H9 (cell line): ENCODE measurements around the gene PITPNM1. TPM values are rescaled to one million over a fixed set of nuclear protein-coding genes. Genes with fewer than 3 reads are reported as not detected.

ENCODE experiments used
- DNase-seq: peaks from one replicate; pipeline ENCODE4 v3.0.0-alpha.2; 2017
- H2AFZ ChIP-seq: one replicate; pipeline ENCODE4 v1.6.1; 2013; ENCODE audit warnings: mild to moderate bottlenecking, low read length, control low read depth, moderate library complexity
- H2AK5ac ChIP-seq: 2 replicates; pipeline ENCODE4 v1.6.1; 2013; ENCODE audit warnings: low read length, control low read depth, mixed read lengths; ENCODE audit not compliant: insufficient read length
- H2BK120ac ChIP-seq: one replicate; pipeline ENCODE4 v1.6.1; 2013; ENCODE audit warnings: low read depth, mild to moderate bottlenecking, low read length, control low read depth, inconsistent platforms; ENCODE audit not compliant: poor library complexity, severe bottlenecking
- H2BK12ac ChIP-seq: 2 replicates; pipeline ENCODE4 v1.6.1; 2013; ENCODE audit warnings: low read length, control low read depth, mixed read lengths, low read depth; ENCODE audit not compliant: insufficient read length
- H2BK15ac ChIP-seq: 2 replicates; pipeline ENCODE4 v1.6.1; 2013; ENCODE audit warnings: low read depth, low read length, control low read depth
- H2BK20ac ChIP-seq: one replicate; pipeline ENCODE4 v1.6.1; 2013; ENCODE audit warnings: low read depth, mild to moderate bottlenecking, low read length, control low read depth, inconsistent platforms; ENCODE audit not compliant: poor library complexity, severe bottlenecking
- H2BK5ac ChIP-seq: 2 replicates; pipeline ENCODE4 v1.6.1; 2013; ENCODE audit warnings: low read length, control low read depth, mixed read lengths; ENCODE audit not compliant: insufficient read length
- H3K14ac ChIP-seq: 2 replicates; pipeline ENCODE4 v1.6.1; 2013; ENCODE audit warnings: low read length, control low read depth; ENCODE audit not compliant: insufficient read depth
- H3K18ac ChIP-seq: 2 replicates; pipeline ENCODE4 v1.6.1; 2013; ENCODE audit warnings: low read depth, mild to moderate bottlenecking, mixed read lengths, low read length, control low read depth; ENCODE audit not compliant: insufficient read length
- H3K23ac ChIP-seq: 2 replicates; pipeline ENCODE4 v1.6.1; 2013; ENCODE audit warnings: low read length, control low read depth, mixed read lengths, low read depth; ENCODE audit not compliant: insufficient read length
- H3K23me2 ChIP-seq: 2 replicates; pipeline ENCODE4 v1.6.1; 2013; ENCODE audit warnings: low read depth, mild to moderate bottlenecking, mixed read lengths, low read length, control low read depth; ENCODE audit not compliant: insufficient read length, poor library complexity, severe bottlenecking
- H3K27ac ChIP-seq: 2 replicates; pipeline ENCODE4 v1.5.1; 2013; ENCODE audit warnings: low read length, control low read depth, mixed read lengths, low read depth; ENCODE audit not compliant: insufficient read length
- H3K27me3 ChIP-seq: 2 replicates; pipeline ENCODE4 v1.6.1; 2013; ENCODE audit warnings: low read length, control low read depth, inconsistent platforms; ENCODE audit not compliant: insufficient read depth
- H3K4ac ChIP-seq: 2 replicates; pipeline ENCODE4 v1.6.1; 2013; ENCODE audit warnings: low read depth, mild to moderate bottlenecking, control low read depth, inconsistent platforms, low read length, moderate library complexity
- H3K4me1 ChIP-seq: 2 replicates; pipeline ENCODE4 v1.6.1; 2013; ENCODE audit warnings: low read length, control low read depth, inconsistent platforms; ENCODE audit not compliant: insufficient read depth
- H3K4me2 ChIP-seq: 2 replicates; pipeline ENCODE4 v1.6.1; 2013; ENCODE audit warnings: low read length, control low read depth, mixed read lengths; ENCODE audit not compliant: insufficient read length, insufficient read depth
- H3K56ac ChIP-seq: 2 replicates; pipeline ENCODE4 v1.6.1; 2013; ENCODE audit warnings: low read depth, mild to moderate bottlenecking, mixed read lengths, low read length, control low read depth; ENCODE audit not compliant: insufficient read length
- H3K79me1 ChIP-seq: 2 replicates; pipeline ENCODE4 v1.6.1; 2013; ENCODE audit warnings: low read depth, mild to moderate bottlenecking, moderate library complexity, low read length, control low read depth, inconsistent platforms; ENCODE audit not compliant: insufficient read depth, poor library complexity, severe bottlenecking
- H3K79me2 ChIP-seq: 2 replicates; pipeline ENCODE4 v1.6.1; 2013; ENCODE audit warnings: low read length, control low read depth, inconsistent platforms; ENCODE audit not compliant: insufficient read depth
- H3K9ac ChIP-seq: 2 replicates; pipeline ENCODE4 v1.6.1; 2013; ENCODE audit warnings: low read length, control low read depth, mixed read lengths; ENCODE audit not compliant: insufficient read length; ENCODE audit errors: extremely low read depth
- H3K9me3 ChIP-seq: one replicate; pipeline ENCODE4 v1.6.1; 2013; ENCODE audit warnings: low read depth, low read length, inconsistent platforms; ENCODE audit not compliant: control insufficient read depth
- H3T11ph ChIP-seq: one replicate; pipeline ENCODE4 v1.6.1; 2013; ENCODE audit warnings: mild to moderate bottlenecking, low read length, control low read depth, inconsistent platforms
- H4K20me1 ChIP-seq: one replicate; pipeline ENCODE4 v1.6.1; 2013; ENCODE audit not compliant: control insufficient read depth, insufficient read length, insufficient read depth
- H4K5ac ChIP-seq: 2 replicates; pipeline ENCODE4 v1.6.1; 2013; ENCODE audit warnings: low read depth, mild to moderate bottlenecking, mixed read lengths, low read length, control low read depth; ENCODE audit not compliant: insufficient read length
- H4K8ac ChIP-seq: replicated peaks from 2 replicates; pipeline ENCODE4 v1.6.1; 2013; ENCODE audit warnings: low read length, control low read depth, mixed read lengths, low read depth; ENCODE audit not compliant: insufficient read length
- H4K91ac ChIP-seq: 2 replicates; pipeline ENCODE4 v1.6.1; 2013; ENCODE audit warnings: low read depth, mild to moderate bottlenecking, moderate library complexity, mixed read lengths, low read length, control low read depth; ENCODE audit not compliant: insufficient read length
- H3K27ac Mint-ChIP-seq, 3 experiments: 2 replicates in 2 of 3; 3 replicates in 1 of 3; pipeline ENCODE4 v1.8.0; 2020 to 2021; ENCODE audit warnings: mixed read lengths in 3 of 3, mild to moderate bottlenecking in 1 of 3, moderate library complexity in 1 of 3
- H3K27me3 Mint-ChIP-seq: 2 replicates; pipeline ENCODE4 v1.8.0; 2021; ENCODE audit warnings: low read depth, mild to moderate bottlenecking, moderate library complexity, mixed read lengths
- H3K36me3 Mint-ChIP-seq, 3 experiments: 2 replicates in 2 of 3; 3 replicates in 1 of 3; pipeline ENCODE4 v1.8.0; 2020 to 2021; ENCODE audit warnings: low read depth in 3 of 3, mixed read lengths in 3 of 3; ENCODE audit not compliant: insufficient read depth in 1 of 3
- H3K4me1 Mint-ChIP-seq, 2 experiments: 2 replicates each; pipeline ENCODE4 v1.8.0; 2020; ENCODE audit warnings: mixed read lengths in 2 of 2
- H3K4me3 Mint-ChIP-seq, 2 experiments: 2 replicates in 1 of 2; 3 replicates in 1 of 2; pipeline ENCODE4 v1.8.0; 2020 to 2021; ENCODE audit warnings: mild to moderate bottlenecking in 2 of 2, mixed read lengths in 2 of 2, moderate library complexity in 1 of 2
- H3K9me3 Mint-ChIP-seq, 2 experiments: 2 replicates in 1 of 2; 3 replicates in 1 of 2; pipeline ENCODE4 v1.8.0; 2020; ENCODE audit warnings: mild to moderate bottlenecking in 2 of 2, mixed read lengths in 2 of 2, moderate library complexity in 1 of 2
- whole genome bisulfite sequencing: extraction: QIAGEN DNeasy Blood & Tissue Kit; methylation state at CpG from one replicate; pipeline ENCODE4 v1.1.7; 2013; ENCODE audit warnings: missing lambda C conversion rate, low lambda C conversion rate, mixed read lengths; ENCODE audit not compliant: insufficient read length; ENCODE audit errors: extremely low coverage; 5-methylcytosine and 5-hydroxymethylcytosine counted together
- total RNA-seq: library from RNA; stranded (reverse); gene quantifications from 2 replicates; pipeline ENCODE4 v1.2.1, GENCODE V29; 2021
- TF ChIP-seq, protein P1 (sequence below): fragments of 200-600 bp; sonication (generic); conservative IDR thresholded peaks from 3 replicates; pipeline ENCODE4 v1.8.0; 2021; ENCODE audit warnings: antibody characterized with exemption, mild to moderate bottlenecking

PITPNM1 gene
- total RNA-seq, 1 experiment from 2014 or later, result 43.5 TPM

DNA sequence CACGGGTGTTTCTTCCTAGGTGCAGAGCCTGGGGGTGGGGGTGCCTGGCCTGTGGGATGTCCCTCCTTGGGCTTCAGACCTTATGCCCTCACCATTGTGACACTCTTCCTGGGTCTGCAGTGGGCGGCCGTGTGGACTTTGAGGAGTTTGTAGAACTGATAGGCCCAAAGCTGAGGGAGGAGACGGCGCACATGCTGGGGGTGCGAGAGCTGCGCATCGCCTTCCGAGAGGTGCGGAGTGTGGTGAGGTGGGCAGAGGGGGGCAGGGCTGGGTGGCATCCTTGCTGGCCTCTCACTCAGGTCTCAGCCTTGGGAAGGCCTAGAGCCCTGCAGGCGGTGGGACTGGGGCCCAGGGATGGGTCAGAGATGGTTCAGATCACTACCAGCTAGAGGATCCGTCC is 47.7 kb downstream of the PITPNM1 start:
- no peaks in the 10 kb centered on the region for H3K4me1 ChIP-seq
- H4K20me1 ChIP-seq, result no peaks in the 10 kb centered on the region
- no peak overlapping the region for H3K9ac ChIP-seq
- WGBS, result no CpG with 5 or more reads among the region's 12 CpGs
- H3K27ac ChIP-seq, result no peak overlapping the region
- no peak overlapping the region; the same call in 1 of the 2 replicates for H3K4ac ChIP-seq
- no peak overlapping the region for H2AK5ac ChIP-seq
- no peak overlapping the region for H3K14ac ChIP-seq
- H3T11ph ChIP-seq, result no peak overlapping the region
- H4K8ac ChIP-seq, result no peak overlapping the region
- no peaks in the 10 kb centered on the region for H3K79me1 ChIP-seq
- Mint-ChIP-seq H3K9me3 (no peaks in the 10 kb centered on the region; a peak in 1 of 5 replicates), H3K27ac (no peak overlapping the region; a peak in 1 of 7 replicates), H3K4me1 (no peaks in the 10 kb centered on the region), H3K27me3 (peaks cover 17% of the 10 kb centered on the region), H3K36me3 (no peaks in the 10 kb centered on the region), H3K4me3 (no peak overlapping the region; a peak in 2 of 5 replicates)
- H3K27me3 ChIP-seq, result no peaks in the 10 kb centered on the region
- no peak overlapping the region for H4K5ac ChIP-seq
- H3K23ac ChIP-seq, result no peak overlapping the region
- no peak overlapping the region for H3K18ac ChIP-seq
- H3K9me3 ChIP-seq, result no peaks in the 10 kb centered on the region
- no peak overlapping the region for H2AFZ ChIP-seq
- H2BK5ac ChIP-seq, result no peak overlapping the region
- H3K4me2 ChIP-seq, result no peak overlapping the region
- H3K79me2 ChIP-seq, result no peaks in the 10 kb centered on the region
- H4K91ac ChIP-seq, result no peak overlapping the region
- TF ChIP-seq, protein P1, sequence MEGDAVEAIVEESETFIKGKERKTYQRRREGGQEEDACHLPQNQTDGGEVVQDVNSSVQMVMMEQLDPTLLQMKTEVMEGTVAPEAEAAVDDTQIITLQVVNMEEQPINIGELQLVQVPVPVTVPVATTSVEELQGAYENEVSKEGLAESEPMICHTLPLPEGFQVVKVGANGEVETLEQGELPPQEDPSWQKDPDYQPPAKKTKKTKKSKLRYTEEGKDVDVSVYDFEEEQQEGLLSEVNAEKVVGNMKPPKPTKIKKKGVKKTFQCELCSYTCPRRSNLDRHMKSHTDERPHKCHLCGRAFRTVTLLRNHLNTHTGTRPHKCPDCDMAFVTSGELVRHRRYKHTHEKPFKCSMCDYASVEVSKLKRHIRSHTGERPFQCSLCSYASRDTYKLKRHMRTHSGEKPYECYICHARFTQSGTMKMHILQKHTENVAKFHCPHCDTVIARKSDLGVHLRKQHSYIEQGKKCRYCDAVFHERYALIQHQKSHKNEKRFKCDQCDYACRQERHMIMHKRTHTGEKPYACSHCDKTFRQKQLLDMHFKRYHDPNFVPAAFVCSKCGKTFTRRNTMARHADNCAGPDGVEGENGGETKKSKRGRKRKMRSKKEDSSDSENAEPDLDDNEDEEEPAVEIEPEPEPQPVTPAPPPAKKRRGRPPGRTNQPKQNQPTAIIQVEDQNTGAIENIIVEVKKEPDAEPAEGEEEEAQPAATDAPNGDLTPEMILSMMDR, result no peak
- no peak overlapping the region for H2BK15ac ChIP-seq
- H3K23me2 ChIP-seq, result peaks cover 5% of the 10 kb centered on the region
- DNase-seq, result no peak
- H2BK20ac ChIP-seq, result no peak overlapping the region
- no peak overlapping the region for H2BK120ac ChIP-seq
- no peak overlapping the region for H2BK12ac ChIP-seq
- H3K56ac ChIP-seq, result no peak overlapping the region
